A549 (cell line): ENCODE measurements around the gene P3H2. TPM values are rescaled to one million over a fixed set of nuclear protein-coding genes. Genes with fewer than 3 reads are reported as not detected.

Source experiments
- ATAC-seq, 2 experiments: fragments of 200-7000 bp in 1 of 2; fragments of >200 bp in 1 of 2; cut with Nextera tagmentation in 1 of 2; cut with Tn5 transposase in 1 of 2; 3 replicates each; pipeline versions ENCODE4 v1.8.0 to v1.9.1; 2018 to 2020; ENCODE audit warnings: mild to moderate bottlenecking in 1 of 2, moderate library complexity in 1 of 2
- CTCF ChIA-PET: fragments of 300-600 bp; sonication (Branson Sonifier 250); formaldehyde crosslinking; extraction: SDS; loops from one replicate; lab custom pipeline; 2021; ENCODE audit warnings: antibody characterized with exemption, inconsistent platforms; lab: Yijun Ruan, JAX
- POLR2A ChIA-PET: fragments of 350-600 bp; formaldehyde crosslinking; extraction: SDS; loops from one replicate; lab custom pipeline; 2021; ENCODE audit warnings: antibody characterized with exemption, inconsistent platforms; lab: Yijun Ruan, JAX
- DNase-seq, 2 experiments: peaks; one replicate each; pipeline versions ENCODE4 v3.0.0 to v3.0.0-alpha.2; 2011 to 2016; ENCODE audit warnings: low read depth in 1 of 2, low spot score in 1 of 2
- FAIRE-seq: peaks from 2 replicates; lab custom pipeline; 2011; peaks lifted over from hg19 to GRCh38; lab: Jason Lieb, UNC
- H3K27ac ChIP-seq, 2 experiments: fragments of >200 bp; sonication (Bioruptor Twin); formaldehyde crosslinking; 3 replicates each; pipeline ENCODE4 v1.5.1; 2016 to 2017
- H3K4me1 ChIP-seq: fragments of >200 bp; sonication (Bioruptor Twin); formaldehyde crosslinking; 3 replicates; pipeline ENCODE4 v1.6.1; 2016
- H3K4me2 ChIP-seq: fragments of >200 bp; sonication (Bioruptor Twin); formaldehyde crosslinking; 3 replicates; pipeline ENCODE4 v1.6.1; 2016
- H3K4me3 ChIP-seq: fragments of >200 bp; sonication (Bioruptor Twin); formaldehyde crosslinking; 3 replicates; pipeline ENCODE4 v1.5.1; 2016
- H3K9me3 ChIP-seq: fragments of >200 bp; sonication (Bioruptor Twin); formaldehyde crosslinking; 3 replicates; pipeline ENCODE4 v1.6.1; 2016
- EHF ChIP-seq: fragments of 250-450 bp; sonication (Bioruptor Pico); IDR thresholded peaks from 2 replicates; pipeline ENCODE4 v1.5.0; 2020; ENCODE audit warnings: mild to moderate bottlenecking
- ESRRA ChIP-seq: fragments of 150-350 bp; IDR thresholded peaks from 2 replicates; pipeline ENCODE4 v1.6.1; 2014; ENCODE audit warnings: mild to moderate bottlenecking, low read length, borderline replicate concordance
- FOXS1 ChIP-seq: fragments of 250-450 bp; sonication (Bioruptor Pico); IDR thresholded peaks from 2 replicates; pipeline ENCODE4 v1.5.0; 2020; ENCODE audit warnings: mild to moderate bottlenecking, moderate library complexity
- GATA3 ChIP-seq: IDR thresholded peaks from 2 replicates; pipeline ENCODE4 v1.6.1; 2012; ENCODE audit warnings: borderline replicate concordance
- HDAC2 ChIP-seq: fragments of 200-600 bp; sonication (generic); IDR thresholded peaks from 2 replicates; pipeline ENCODE4 v1.6.1; 2016
- HMGXB4 ChIP-seq: fragments of 250-450 bp; sonication (Bioruptor Pico); IDR thresholded peaks from 2 replicates; pipeline ENCODE4 v1.5.0; 2021; ENCODE audit warnings: mild to moderate bottlenecking, moderate library complexity, borderline replicate concordance
- HOXB5 ChIP-seq: fragments of 250-450 bp; sonication (Bioruptor Pico); IDR thresholded peaks from 2 replicates; pipeline ENCODE4 v1.5.0; 2020; ENCODE audit warnings: mild to moderate bottlenecking, moderate library complexity
- JUNB ChIP-seq: fragments of >200 bp; sonication (Bioruptor Twin); formaldehyde crosslinking; IDR thresholded peaks from 2 replicates; pipeline ENCODE4 v1.6.1; 2016
- KDM1A ChIP-seq: fragments of 200-600 bp; sonication (generic); IDR thresholded peaks from 2 replicates; pipeline ENCODE4 v1.6.1; 2016; ENCODE audit warnings: low read depth, mild to moderate bottlenecking
- MAFK ChIP-seq: fragments of 450-650 bp; IDR thresholded peaks from 2 replicates; pipeline ENCODE4 v1.6.1; 2014; ENCODE audit not compliant: partially characterized antibody
- NFE2L2 ChIP-seq: fragments of 150-350 bp; conservative IDR thresholded peaks from 2 replicates; pipeline ENCODE4 v1.6.1; 2014; ENCODE audit warnings: low read length
- NR3C1 ChIP-seq: fragments of >200 bp; sonication (Bioruptor Twin); formaldehyde crosslinking; IDR thresholded peaks from 3 replicates; pipeline ENCODE4 v1.6.1; 2017
- RAD21 ChIP-seq, 2 experiments: fragments of >200 bp in 1 of 2; sonication (Bioruptor Twin) in 1 of 2; formaldehyde crosslinking in 1 of 2; IDR thresholded peaks in 1 of 2; conservative IDR thresholded peaks in 1 of 2; 2 replicates in 1 of 2; 3 replicates in 1 of 2; pipeline ENCODE4 v1.6.1; 2012 to 2018; ENCODE audit warnings: inconsistent platforms in 1 of 2
- RARB ChIP-seq: fragments of 250-450 bp; sonication (Bioruptor Pico); IDR thresholded peaks from 2 replicates; pipeline ENCODE4 v1.8.0; 2021; ENCODE audit warnings: mild to moderate bottlenecking, moderate library complexity
- RFX5 ChIP-seq: fragments of 450-650 bp; IDR thresholded peaks from 2 replicates; pipeline ENCODE4 v1.7.1; 2014; ENCODE audit warnings: antibody characterized with exemption, mild to moderate bottlenecking, moderate library complexity
- SMC3 ChIP-seq: fragments of >200 bp; sonication (Bioruptor Twin); formaldehyde crosslinking; IDR thresholded peaks from 3 replicates; pipeline ENCODE4 v1.6.1; 2018; ENCODE audit warnings: inconsistent platforms
- TFCP2L1 ChIP-seq: fragments of 250-450 bp; sonication (Bioruptor Pico); IDR thresholded peaks from 2 replicates; pipeline ENCODE4 v1.5.0; 2021; ENCODE audit warnings: mild to moderate bottlenecking
- ZC3H11A ChIP-seq: fragments of 450-650 bp; IDR thresholded peaks from 2 replicates; pipeline ENCODE4 v1.6.1; 2014; ENCODE audit warnings: antibody characterized with exemption, mild to moderate bottlenecking
- WGBS: methylation state at CpG from one replicate; pipeline ENCODE4 v1.1.6; 2017; ENCODE audit errors: missing lambda C conversion rate; 5-methylcytosine and 5-hydroxymethylcytosine counted together
- polyA plus RNA-seq, 4 experiments: library from polyadenylated mRNA; depleted of rRNA in 3 of 4; stranded (reverse); fragments of >200 nt; fragmentation: RNase III in 1 of 4; extraction: RNeasy Plus Mini Kit Qiagen cat#74134 plus additional on column Dnase treatment in 1 of 4; gene quantifications; 2 replicates in 3 of 4; 3 replicates in 1 of 4; pipeline ENCODE4 v1.2.3, GENCODE V29; 2011 to 2017
- TF ChIP-seq, protein P1 (sequence below): fragments of 450-650 bp; IDR thresholded peaks from 2 replicates; pipeline ENCODE4 v1.6.1; 2014; ENCODE audit warnings: antibody characterized with exemption
- TF ChIP-seq, protein P2 (sequence below): fragments of 200-600 bp; sonication (generic); IDR thresholded peaks from 2 replicates; pipeline ENCODE4 v1.6.1; 2016; ENCODE audit warnings: antibody characterized with exemption, mild to moderate bottlenecking, moderate library complexity
- TF ChIP-seq, protein P3 (sequence below): fragments of >200 bp; sonication (Bioruptor Twin); formaldehyde crosslinking; IDR thresholded peaks from 3 replicates; pipeline ENCODE4 v1.6.1; 2016
- TF ChIP-seq, protein P4 (sequence below): fragments of >200 bp; sonication (Bioruptor Twin); formaldehyde crosslinking; IDR thresholded peaks from 2 replicates; pipeline ENCODE4 v1.6.1; 2016

Gene P3H2
- polyA plus RNA-seq, 2 of the 4 experiments (the other 2 are of a cell fraction): 56.6 to 72.5 TPM

- Histone ChIP-seq H3K9me3 (no peaks in the 10 kb centered on the region), H3K4me1 (peaks cover 15% of the 10 kb centered on the region), H3K27ac (peak overlapping the region; percentile 68 to 72; a peak in 5 of 6 replicates), H3K4me2 (no peak overlapping the region), H3K4me3 (no peak overlapping the region)
- no peak for DNase-seq
- CTCF ChIA-PET: interaction anchor here (0.8 to 1.1 kb wide), 5 partner anchors 11 to 610 kb away, joined by 3 to 6 read pairs (median 3); no protein-coding TSS in a partner anchor
- TF ChIP-seq HOXB5 (CRISPR knock-in tag) (no peak), NR3C1 (no peak), GATA3 (no peak), TFCP2L1 (CRISPR knock-in tag) (no peak)
- TF ChIP-seq, protein P1, sequence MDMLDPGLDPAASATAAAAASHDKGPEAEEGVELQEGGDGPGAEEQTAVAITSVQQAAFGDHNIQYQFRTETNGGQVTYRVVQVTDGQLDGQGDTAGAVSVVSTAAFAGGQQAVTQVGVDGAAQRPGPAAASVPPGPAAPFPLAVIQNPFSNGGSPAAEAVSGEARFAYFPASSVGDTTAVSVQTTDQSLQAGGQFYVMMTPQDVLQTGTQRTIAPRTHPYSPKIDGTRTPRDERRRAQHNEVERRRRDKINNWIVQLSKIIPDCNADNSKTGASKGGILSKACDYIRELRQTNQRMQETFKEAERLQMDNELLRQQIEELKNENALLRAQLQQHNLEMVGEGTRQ: no peak
- no peak for FAIRE-seq
- POLR2A ChIA-PET: no interaction called here
- ATAC-seq: no peak
- 82% methylated on average over 4 of the region's 4 CpGs for WGBS
Observed at GRCh38 chr3:189947068-189947467, 173.6 kb downstream of the P3H2 start.

GRCh38 chr3:189945935-189946709 lies 174.6 kb downstream of the P3H2 start:
- no peak for ATAC-seq
- no peak for DNase-seq
- 95% methylated on average over 6 of the region's 6 CpGs for WGBS
- H3K4me1 ChIP-seq: peaks cover 24% of the 10 kb centered on the region
- H3K4me3 ChIP-seq: no peak overlapping the region
- CTCF ChIA-PET: interaction anchor here (0.8 kb wide), 1 partner anchor 10 kb away, joined by 3 read pairs; no protein-coding TSS in a partner anchor
- no peak overlapping the region for H3K4me2 ChIP-seq
- H3K27ac ChIP-seq: peak overlapping the region; percentile 68 to 72; a peak in 5 of 6 replicates
- FAIRE-seq: no peak
- POLR2A ChIA-PET: no interaction called here
- TF ChIP-seq TFCP2L1 (CRISPR knock-in tag) (no peak), RARB (no peak), HDAC2 (no peak), RFX5 (no peak)
- TF ChIP-seq, protein P2, sequence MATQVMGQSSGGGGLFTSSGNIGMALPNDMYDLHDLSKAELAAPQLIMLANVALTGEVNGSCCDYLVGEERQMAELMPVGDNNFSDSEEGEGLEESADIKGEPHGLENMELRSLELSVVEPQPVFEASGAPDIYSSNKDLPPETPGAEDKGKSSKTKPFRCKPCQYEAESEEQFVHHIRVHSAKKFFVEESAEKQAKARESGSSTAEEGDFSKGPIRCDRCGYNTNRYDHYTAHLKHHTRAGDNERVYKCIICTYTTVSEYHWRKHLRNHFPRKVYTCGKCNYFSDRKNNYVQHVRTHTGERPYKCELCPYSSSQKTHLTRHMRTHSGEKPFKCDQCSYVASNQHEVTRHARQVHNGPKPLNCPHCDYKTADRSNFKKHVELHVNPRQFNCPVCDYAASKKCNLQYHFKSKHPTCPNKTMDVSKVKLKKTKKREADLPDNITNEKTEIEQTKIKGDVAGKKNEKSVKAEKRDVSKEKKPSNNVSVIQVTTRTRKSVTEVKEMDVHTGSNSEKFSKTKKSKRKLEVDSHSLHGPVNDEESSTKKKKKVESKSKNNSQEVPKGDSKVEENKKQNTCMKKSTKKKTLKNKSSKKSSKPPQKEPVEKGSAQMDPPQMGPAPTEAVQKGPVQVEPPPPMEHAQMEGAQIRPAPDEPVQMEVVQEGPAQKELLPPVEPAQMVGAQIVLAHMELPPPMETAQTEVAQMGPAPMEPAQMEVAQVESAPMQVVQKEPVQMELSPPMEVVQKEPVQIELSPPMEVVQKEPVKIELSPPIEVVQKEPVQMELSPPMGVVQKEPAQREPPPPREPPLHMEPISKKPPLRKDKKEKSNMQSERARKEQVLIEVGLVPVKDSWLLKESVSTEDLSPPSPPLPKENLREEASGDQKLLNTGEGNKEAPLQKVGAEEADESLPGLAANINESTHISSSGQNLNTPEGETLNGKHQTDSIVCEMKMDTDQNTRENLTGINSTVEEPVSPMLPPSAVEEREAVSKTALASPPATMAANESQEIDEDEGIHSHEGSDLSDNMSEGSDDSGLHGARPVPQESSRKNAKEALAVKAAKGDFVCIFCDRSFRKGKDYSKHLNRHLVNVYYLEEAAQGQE: peak; percentile 54
- TF ChIP-seq, protein P3, sequence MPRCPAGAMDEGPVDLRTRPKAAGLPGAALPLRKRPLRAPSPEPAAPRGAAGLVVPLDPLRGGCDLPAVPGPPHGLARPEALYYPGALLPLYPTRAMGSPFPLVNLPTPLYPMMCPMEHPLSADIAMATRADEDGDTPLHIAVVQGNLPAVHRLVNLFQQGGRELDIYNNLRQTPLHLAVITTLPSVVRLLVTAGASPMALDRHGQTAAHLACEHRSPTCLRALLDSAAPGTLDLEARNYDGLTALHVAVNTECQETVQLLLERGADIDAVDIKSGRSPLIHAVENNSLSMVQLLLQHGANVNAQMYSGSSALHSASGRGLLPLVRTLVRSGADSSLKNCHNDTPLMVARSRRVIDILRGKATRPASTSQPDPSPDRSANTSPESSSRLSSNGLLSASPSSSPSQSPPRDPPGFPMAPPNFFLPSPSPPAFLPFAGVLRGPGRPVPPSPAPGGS: no peak
- TF ChIP-seq, all 56 proteins: peak for 1
- no peaks in the 10 kb centered on the region for H3K9me3 ChIP-seq

DNA sequence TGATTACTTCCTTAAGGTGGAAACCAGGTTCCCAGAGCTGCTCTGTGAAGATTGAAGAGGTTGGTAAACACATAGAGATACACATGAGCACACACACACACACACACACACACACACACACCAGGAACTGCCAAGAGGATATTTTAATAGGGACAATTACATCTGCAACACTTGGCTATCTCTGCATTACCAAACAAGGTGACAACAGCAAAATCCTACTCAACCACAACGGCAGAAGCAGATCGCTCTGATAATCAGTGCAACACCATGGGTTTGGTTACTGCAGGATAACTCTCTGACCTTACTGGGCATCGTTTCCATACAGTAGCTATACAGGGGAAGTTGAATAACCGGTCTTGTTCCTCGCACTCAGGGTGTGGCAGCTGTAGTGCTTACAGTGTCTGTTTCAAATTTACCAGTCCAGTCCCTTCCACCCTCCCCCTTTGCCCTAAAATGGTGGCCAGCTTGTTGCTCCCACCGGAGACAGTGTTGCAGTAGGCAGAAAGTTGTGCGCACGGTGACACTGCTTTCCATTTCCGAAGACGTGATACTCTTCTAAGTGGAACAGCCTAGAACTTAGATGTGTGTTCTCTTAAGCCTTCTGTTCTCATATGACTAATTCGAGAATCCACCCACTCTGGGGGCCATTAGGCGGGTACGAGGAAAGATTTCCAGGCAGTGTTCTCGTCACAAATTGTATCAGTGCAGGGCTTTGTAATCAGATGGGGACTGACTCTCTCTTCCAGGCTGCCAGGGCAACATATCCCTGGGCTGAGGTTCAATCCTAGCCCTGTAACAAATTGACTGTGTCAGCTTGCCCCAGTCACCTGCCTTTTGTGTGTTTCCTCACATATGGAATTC lies 176.2 kb downstream of the P3H2 start:
- WGBS: 93% methylated on average over 14 of the region's 14 CpGs
- Histone ChIP-seq H3K4me1 (peaks cover 31% of the 10 kb centered on the region), H3K27ac (peak overlapping the region; percentile 58 to 84; a peak in 5 of 6 replicates), H3K4me2 (no peak overlapping the region), H3K4me3 (no peak overlapping the region), H3K9me3 (no peaks in the 10 kb centered on the region)
- no peak for ATAC-seq
- POLR2A ChIA-PET: no interaction called here
- DNase-seq: no peak
- CTCF ChIA-PET: interaction anchor here (0.7 kb wide), 1 partner anchor 52 kb away, joined by 3 read pairs; no protein-coding TSS in a partner anchor
- FAIRE-seq: no peak
- no peak for TF ChIP-seq RAD21 (conservative IDR thresholded peaks at IDR 0.05 in 1 of 2, IDR thresholded peaks at IDR 0.05 in 1 of 2)
- no peak for TF ChIP-seq NFE2L2
- TF ChIP-seq JUNB: no peak
- no peak for TF ChIP-seq ESRRA
- TF ChIP-seq, protein P1: no peak
- TF ChIP-seq EHF: no peak
- no peak for TF ChIP-seq ZC3H11A
- TF ChIP-seq MAFK: no peak
- TF ChIP-seq FOXS1 (CRISPR knock-in tag): no peak
- TF ChIP-seq HMGXB4: no peak
- no peak for TF ChIP-seq NR3C1
- TF ChIP-seq KDM1A: no peak
- TF ChIP-seq, protein P4, sequence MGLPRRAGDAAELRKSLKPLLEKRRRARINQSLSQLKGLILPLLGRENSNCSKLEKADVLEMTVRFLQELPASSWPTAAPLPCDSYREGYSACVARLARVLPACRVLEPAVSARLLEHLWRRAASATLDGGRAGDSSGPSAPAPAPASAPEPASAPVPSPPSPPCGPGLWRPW: no peak
- TF ChIP-seq SMC3: no peak
